Sigmoid colon (tissue), 4 donors: Measurements from ENCODE around the gene TTC3.

ENCODE experiments used
- CTCF ChIP-seq, 4 experiments: fragments of 450-650 bp in 3 of 4; fragments of 200-600 bp in 1 of 4; IDR thresholded peaks; one replicate each; pipeline ENCODE4 v1.5.1; 2016 to 2019; ENCODE audit warnings: antibody characterized with exemption in 4 of 4, mild to moderate bottlenecking in 3 of 4, moderate library complexity in 2 of 4
- POLR2A ChIP-seq, 2 donors: fragments of 450-650 bp; IDR thresholded peaks; one replicate each; pipeline ENCODE4 v1.6.1; 2016; ENCODE audit warnings: antibody characterized with exemption in 2 of 2, mild to moderate bottlenecking in 2 of 2, moderate library complexity in 2 of 2
- POLR2AphosphoS5 ChIP-seq, 4 donors: sonication (generic); formaldehyde crosslinking; IDR thresholded peaks; one replicate each; pipeline ENCODE4 v1.6.1; 2017; ENCODE audit warnings: antibody characterized with exemption in 4 of 4

GRCh38 chr21:37055271-37055855 is 17.7 kb upstream of the TTC3 start:
- TF ChIP-seq CTCF (IDR thresholded peaks at IDR 0.05) (no peak), POLR2A (IDR thresholded peaks at IDR 0.05) (no peak), POLR2AphosphoS5 (IDR thresholded peaks at IDR 0.05) (no peak)
